Inflammatory macrophage treated with lipopolysaccharide for 1 hour (primary cell): ENCODE measurements around the gene FGD4.
A peak's percentile ranks its signal among the peaks of the same experiment; 100 is the strongest.
"Not testable (repeated sequence)": the region's sequence is repeated elsewhere in the genome, so short reads cannot be mapped to it uniquely, and the experiment has no call there.

ENCODE experiments used
- DNase-seq, 2 donors: peaks; one replicate each; pipeline ENCODE4 v3.0.0-alpha.2; 2020 to 2022

Gene FGD4

DNA sequence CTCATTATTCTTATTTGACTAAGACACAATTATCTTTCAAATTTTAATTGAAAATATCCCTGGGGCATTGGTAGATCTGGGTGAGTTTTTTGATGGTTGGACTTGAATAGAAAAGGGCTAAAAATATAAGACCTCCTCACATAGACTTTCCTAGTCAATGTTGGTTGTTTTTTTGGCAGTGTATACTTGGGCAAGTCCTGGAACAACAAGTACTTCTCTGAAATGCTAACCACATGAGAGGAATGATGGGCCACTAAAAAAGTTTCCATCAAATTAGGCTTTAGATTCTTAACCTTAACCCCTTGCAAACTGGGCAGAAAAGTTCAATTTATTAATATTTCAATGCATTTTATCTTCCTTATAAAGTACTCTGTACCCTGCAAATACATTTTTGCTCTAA, 97.6 kb downstream of the FGD4 start:
- no peak for DNase-seq

GRCh38 chr12:32497864-32498263, 98.5 kb downstream of the FGD4 start:
- no peak for DNase-seq

DNA sequence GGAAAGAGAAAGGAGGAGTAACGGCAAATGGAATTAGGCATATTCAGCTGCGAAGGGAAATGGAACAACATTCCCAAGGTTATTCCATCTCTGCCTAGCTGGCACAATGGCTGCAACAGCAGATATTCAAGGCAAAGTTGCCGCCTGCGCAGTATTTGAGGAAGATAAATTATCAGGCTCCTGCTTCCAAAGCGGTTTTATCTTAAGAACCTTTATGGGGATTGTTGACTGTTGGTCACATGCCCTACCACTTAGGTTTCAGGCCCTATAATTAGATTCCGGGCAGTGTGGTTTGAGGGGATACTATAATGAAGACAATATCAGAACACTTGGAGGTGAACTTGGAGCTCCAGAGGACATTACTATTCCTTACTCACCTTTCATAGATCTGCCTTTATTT, 99.7 kb downstream of the FGD4 start:
- DNase-seq = no peak

GRCh38 chr12:32501835-32502333, 102.5 kb downstream of the FGD4 start:
- no peak for DNase-seq

GRCh38 chr12:32502693-32503502, 103.5 kb downstream of the FGD4 start:
- DNase-seq = no peak

- DNase-seq = no peak
Measured at GRCh38 chr12:32503730-32504129, 104.4 kb downstream of the FGD4 start.

DNA sequence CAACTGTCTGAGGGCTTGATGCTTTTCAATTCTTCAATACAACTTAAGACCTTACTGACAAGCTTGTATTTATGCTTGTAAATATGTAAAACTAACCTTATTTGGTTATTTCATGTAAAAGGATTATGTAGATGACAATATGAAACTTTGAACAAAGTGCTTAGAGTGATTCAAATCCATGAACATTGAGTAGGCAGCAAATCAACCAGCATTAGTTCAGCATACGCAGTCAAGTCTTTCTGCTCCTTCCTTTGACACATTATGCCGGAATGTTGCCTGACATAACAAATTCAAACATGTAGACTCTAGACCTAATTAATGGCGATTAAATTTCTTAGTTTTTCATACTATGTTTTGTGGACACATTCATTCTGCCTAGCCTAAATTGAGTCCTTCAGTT, 105.2 kb downstream of the FGD4 start:
- DNase-seq = no peak

DNA sequence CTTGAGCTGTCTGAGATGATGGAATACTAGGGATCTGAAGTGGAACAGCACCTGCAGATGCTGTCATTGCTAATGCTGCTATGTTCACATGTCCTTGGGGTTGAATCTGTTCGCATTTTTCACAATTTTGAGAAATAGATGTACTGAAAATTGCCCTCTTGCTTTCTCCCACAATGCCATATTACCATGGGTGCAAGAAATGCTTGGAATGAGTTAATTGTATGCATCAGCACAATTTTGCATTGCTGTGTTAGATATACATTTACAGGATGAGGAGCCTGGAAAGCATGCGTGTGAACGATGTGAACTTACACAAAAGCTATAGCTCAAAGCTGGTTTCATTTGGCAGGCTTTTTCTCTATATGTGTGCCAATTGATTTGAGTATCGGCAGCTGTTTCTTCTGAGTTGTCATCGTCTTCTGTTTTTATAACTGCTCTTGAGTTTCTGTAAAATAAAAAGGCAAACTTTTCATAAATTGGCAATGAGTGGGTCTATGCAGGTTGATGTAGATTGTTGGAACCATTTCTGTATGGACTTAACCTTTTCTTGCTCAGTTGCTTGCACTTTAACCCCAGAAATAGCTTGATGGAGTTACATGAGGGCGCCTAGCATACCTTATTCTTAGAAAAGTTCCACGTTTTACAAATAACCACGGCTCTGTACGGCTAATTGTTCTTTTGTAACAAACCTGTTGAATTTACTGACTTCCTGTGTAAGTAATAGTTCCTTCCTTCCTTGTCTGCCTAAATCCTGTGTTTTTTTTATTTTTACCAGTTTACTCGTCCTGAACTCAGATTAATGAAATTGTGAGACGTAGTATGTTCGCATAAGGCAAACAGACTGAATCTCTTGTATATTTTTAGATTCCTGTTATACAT, 105.9 kb downstream of the FGD4 start:
- no peak for DNase-seq

DNA sequence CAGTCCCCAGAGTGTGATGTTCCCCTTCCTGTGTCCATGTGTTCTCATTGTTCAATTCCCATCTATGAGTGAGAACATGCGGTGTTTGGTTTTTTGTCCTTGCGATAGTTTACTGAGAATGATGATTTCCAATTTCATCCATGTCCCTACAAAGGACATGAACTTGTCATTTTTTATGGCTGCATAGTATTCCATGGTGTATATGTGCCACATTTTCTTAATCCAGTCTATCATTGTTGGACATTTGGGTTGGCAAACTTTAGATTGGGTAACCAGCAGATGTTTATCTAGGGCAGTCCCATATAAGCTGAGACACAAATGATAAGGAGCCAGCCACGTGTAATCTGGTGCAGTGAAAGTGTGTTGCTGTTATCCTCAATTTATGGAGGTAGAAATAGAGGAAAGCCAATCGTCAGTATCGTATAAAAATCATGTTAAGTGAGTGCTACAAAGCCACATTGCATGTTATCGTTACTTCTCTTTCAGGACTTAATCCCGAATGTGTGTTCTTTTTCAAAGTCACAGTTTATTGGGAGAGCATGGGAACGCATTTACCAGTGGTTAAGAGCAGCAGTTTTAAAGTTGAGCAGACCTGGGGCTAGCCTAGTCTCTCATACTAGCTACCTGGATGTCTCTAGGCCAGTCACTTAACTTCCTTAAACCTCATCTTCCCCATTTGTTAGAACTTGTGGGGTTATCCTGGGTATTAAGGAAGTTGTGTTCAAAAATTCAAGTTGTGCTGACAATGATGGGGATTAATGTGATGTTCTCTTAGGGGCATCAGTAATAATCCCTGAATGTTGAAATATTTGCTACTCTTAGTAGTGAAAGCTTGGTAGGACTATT, 108.0 kb downstream of the FGD4 start:
- peak; percentile 32 to 42 for DNase-seq

- DNase-seq = no peak
Measured at GRCh38 chr12:32507942-32508320, 108.6 kb downstream of the FGD4 start.

DNA sequence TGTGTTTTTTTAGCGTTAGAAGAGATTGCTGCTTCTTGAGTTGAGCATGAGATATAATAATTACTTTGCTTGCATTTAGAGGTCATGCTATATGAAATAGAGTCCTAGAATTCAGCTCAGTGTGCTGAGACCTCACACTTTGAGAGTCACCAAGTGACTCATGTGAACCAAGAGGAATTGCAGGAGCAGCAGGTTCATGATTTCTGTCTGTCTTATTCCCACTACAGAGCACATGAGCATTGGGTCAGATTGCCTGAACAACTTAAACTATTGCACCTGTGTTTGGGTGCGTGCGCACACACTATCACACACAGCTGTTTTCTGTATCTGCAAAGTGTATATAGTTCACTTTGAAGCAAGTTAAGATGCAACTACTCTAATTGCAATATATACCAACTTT, 109.3 kb downstream of the FGD4 start:
- DNase-seq = no peak

DNA sequence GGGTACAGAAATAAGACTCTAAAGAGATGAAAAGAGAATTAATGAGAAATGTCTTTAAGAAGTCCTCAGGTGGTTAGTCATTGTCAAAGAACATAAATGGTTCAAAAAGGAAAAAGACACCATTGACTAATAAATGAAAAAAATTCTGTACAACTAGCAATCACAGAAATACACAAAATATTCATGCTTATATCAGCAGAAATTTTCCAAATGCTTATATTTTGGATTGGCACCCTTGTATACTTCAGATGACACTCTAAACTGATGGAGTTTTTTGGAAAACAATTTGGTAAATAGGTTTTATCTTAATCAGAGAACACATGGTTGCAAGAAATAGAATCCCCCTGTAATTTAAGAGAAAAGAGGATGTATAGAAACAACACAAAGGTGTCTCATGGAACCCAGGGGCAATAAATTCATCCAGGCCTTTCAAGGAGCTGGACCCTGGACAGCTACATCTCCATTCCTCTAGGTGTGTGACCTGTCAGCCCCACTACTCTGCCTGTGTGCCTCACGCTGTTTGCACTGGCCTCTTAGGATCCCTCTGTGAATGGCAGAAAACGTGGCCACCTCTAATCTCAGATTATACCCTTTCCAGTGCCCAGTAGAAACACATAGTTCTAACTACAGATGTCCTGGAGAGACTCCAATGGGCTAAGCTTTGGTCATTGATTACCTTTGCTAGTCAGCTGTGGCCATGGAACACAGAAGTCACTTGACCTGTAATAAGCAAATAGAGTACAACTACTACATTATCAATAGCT, 110.2 kb downstream of the FGD4 start:
- DNase-seq = no peak

- DNase-seq = not testable (repeated sequence)
Measured at GRCh38 chr12:32511976-32512375, 112.6 kb downstream of the FGD4 start.

- DNase-seq = no peak
Measured at GRCh38 chr12:32512379-32512778, 113.0 kb downstream of the FGD4 start.

GRCh38 chr12:32512910-32513309, 113.6 kb downstream of the FGD4 start:
- no peak for DNase-seq

DNA sequence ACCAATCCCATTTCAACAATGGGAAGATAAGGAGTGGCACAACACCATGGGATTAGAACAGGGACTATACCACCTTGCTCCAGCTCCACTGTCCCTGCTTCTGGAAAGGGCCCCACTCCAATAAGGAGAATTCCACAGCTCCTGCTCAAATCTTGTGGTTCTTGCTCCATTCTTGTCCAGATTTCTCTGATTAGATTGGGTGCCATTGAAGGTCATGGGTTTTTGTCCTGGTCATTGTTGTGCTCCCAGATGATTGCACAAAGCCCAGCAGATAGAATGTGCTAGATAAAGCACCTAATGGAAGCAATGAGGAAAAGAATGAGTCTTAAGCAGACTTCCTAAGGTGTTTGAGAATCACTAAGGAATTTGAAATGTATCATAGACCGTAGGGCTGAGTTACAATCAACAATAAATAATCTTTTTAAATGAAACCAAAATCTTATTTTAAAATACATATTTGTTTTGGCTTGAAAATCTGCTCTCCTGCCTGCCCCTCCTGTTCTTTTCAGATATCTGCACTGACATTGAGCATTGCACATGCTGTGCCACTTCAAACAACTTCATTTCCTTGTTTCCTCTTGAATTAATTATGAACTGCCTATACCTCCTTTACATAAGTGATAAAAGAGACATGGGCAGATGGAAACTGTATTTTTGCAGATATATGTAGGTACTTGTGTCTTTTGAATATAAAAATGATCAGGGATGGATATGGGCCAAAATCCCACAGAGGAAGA, 115.9 kb downstream of the FGD4 start:
- no peak for DNase-seq

- peak; percentile 28 to 33 for DNase-seq
Measured at GRCh38 chr12:32516230-32516629, 116.9 kb downstream of the FGD4 start.

DNA sequence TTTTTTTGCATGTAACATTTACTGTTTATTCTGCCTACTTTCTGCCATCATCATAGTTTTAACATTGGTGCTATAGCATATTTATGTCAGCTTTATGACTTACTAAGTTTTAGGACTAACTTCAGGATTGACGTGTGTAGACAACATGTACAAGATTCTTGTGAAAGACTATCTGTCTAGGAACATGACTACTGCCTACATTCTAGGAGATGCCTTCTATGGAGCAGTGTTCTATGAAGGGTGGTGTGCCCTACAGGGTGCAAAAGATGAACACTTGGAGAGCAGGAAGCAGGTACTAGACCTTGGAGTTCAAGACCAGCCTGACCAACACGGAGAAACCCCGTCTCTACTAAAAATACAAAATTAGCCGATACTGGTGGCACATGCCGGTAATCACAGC, 118.6 kb downstream of the FGD4 start:
- DNase-seq = no peak

DNA sequence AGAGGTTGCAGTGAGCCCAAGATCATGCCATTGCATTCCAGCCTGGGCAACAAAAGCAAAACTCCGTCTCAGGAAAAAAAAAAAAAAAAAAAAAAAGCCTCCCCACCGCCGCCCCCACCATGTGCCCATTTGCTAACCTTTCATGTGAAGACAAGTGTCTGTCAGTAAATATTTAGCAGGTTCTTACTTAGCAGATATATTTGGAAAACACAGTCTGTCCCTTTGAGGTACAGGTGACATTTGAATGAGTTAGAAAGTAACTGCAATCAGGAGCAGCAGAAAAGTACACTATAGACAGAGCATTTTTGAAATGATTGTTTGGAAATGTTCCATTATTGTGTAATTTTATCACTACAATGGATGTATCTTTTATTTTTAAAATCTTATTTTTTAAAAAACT, 119.7 kb downstream of the FGD4 start:
- DNase-seq = no peak

DNA sequence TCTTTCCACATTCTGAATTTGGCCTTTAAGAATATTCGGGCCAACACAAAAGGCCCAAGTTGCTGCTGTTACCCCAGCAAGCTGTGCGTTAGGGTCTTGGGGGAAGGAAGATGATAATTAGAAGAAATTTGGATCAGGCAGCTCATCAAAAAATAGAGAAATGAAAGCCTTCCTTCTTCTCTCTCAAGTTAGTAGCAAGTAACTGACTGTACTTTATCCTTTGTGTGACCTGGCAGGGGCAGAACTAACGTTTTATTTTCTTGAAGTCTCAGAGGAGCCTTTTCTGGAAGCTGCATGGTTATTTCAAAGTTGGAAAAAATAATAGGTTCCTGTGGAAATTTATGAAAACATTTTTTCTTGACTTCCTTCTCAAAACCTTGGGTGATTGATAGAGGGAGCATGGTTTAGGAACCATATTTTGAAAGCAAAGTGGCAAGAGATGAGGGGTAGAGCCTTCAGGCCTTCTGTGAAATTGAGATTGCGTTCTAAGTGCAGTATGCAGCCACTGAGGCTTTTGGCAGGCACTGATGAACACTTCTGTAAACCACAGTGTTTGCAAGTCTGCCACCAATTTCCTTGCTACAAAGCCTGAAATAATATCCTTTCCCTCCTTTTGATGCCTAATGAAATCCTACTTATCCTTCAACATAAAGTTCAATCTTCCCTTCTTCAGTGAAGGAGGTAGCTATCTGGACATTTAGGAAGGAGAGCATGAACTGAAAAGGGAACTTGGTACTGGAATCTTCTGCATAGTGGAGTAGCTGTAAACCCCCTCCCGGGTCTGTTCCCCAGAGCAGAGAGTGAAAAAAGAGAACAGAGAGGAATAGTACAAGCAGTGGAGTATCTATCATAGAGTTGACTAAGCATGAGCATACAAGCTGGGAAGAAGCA, 123.2 kb downstream of the FGD4 start:
- DNase-seq = peak; percentile 37 to 47
